MM.1S (cell line): ENCODE measurements around the gene CYTL1.

Experiments
- CTCF ChIP-seq: fragments of 300-600 bp; sonication (generic); IDR thresholded peaks from 2 replicates; pipeline ENCODE4 v1.5.1; 2016; ENCODE audit warnings: antibody characterized with exemption, low read length, mixed read lengths
- EZH2phosphoT487 ChIP-seq: fragments of 300-600 bp; sonication (generic); IDR thresholded peaks from 2 replicates; pipeline ENCODE4 v1.6.1; 2018; ENCODE audit warnings: antibody characterized with exemption, low read length

GRCh38 chr4:4990329-4990728 lies 28.9 kb downstream of the CYTL1 start:
- no peak for TF ChIP-seq CTCF
- TF ChIP-seq EZH2phosphoT487 = no peak
